SK-N-MC (cell line): ENCODE data around the gene TIMM8B.

Experiments
- EZH2 ChIP-seq: fragments of 200-600 bp; sonication (generic); IDR thresholded peaks from one replicate; pipeline ENCODE4 v1.6.1; 2017; ENCODE audit warnings: antibody characterized with exemption
- POLR2AphosphoS5 ChIP-seq: IDR thresholded peaks from 2 replicates; pipeline ENCODE4 v1.6.1; 2012; ENCODE audit warnings: mild to moderate bottlenecking, low read depth, low read length, borderline replicate concordance

GRCh38 chr11:112114460-112114859 lies 27.9 kb upstream of the TIMM8B start:
- no peak for TF ChIP-seq EZH2
- TF ChIP-seq POLR2AphosphoS5 = no peak
